NCI-H1694 treated with DMSO at 0.1 percent for 48 hours (cell line): Measurements from ENCODE around the gene CDK5RAP2.
"Not testable (repeated sequence)": the region's sequence is repeated elsewhere in the genome, so short reads cannot be mapped to it uniquely, and the experiment has no call there.

Experiments used
- DNase-seq: peaks from one replicate; lab custom pipeline; 2025; lab: John Stamatoyannopoulos, UW

CDK5RAP2 gene

DNA sequence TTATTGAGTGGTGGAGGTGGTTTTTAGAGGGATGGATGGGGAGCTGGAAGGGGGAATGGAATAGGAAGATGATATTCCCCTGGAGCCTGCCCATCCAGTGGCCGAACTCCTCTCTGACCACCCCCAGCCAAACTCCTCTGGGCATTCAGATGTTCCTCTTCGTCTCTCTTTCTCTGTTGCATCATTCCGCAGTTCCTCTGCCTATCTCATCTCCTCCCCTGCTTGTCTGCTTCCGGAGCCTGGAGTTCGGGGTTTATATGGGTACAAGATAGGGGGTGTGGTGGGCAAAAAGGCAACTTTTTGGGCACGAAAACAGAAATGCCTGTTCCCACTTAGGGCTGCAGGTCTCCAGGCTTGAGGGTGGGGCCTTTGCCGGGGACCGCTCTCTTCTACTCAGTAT lies 12.2 kb upstream of the CDK5RAP2 start:
- DNase-seq: no peak

DNA sequence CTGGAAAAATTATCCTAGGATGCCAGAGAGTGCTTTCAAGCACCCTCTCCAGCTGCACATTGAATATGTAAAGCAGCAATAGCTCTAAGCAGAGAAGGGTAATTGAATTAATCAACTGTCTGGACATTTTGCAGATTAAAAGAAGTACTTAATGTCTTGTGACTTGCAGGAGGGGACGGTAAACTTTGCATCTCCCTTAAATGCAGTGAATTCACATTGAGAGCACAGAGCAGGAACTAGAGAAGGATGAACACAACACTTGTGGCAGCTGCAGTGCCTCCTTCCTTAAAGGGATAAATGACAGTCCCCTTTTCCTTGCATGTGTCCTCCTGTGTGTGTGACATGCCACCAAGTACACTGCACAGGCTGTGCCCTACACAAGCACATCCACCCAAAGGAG lies 7.4 kb upstream of the CDK5RAP2 start:
- no peak for DNase-seq

GRCh38 chr9:120583958-120584369 lies 4.0 kb upstream of the CDK5RAP2 start:
- peak; percentile 48 for DNase-seq

DNA sequence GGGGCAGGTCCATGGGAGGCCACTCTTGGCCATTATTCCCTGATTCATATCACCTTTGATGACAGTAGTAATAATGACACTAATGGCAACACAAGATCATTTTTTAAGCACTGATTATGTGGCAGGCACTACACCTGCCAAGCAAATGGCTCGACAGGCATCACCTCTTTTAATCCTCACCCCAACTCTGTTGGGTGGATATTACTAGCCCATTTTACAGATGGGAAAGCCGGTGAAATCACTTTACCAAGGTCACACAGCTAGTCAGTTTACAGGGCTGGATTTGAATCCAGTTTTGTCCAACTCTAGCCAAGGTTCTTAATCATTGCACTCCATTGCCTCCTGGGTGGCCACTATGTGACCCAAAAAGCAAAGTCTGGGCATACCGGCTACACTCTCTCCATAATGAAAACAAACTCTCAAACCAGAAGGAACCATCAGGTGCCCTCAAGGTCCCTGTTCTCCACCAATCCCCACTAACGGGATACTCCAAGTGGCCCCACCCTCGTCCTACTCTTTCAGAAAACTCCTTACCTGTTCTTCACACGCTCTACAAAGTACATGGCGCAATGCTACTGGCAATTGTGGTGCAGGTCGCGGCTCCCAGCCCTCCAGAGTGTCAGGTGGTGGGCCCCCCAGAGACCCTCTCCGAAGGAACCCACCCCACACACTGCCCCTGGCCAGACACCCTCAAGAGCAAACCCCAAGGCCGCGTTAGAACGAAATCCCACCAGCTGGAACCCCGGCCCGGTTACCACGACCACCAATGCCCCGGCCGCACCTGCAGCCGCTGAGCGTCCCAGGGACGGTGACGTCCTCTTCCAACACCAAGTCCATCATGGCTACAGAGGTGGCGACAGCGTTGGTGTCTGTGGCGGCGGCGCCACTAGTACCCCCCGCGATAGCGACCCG lies 572 bp downstream of the CDK5RAP2 start:
- peak; percentile 24 for DNase-seq

- DNase-seq: no peak
Observed at GRCh38 chr9:120574473-120574872, 5.5 kb downstream of the CDK5RAP2 start.

- DNase-seq: no peak
Observed at GRCh38 chr9:120572472-120572871, 7.5 kb downstream of the CDK5RAP2 start.

DNA sequence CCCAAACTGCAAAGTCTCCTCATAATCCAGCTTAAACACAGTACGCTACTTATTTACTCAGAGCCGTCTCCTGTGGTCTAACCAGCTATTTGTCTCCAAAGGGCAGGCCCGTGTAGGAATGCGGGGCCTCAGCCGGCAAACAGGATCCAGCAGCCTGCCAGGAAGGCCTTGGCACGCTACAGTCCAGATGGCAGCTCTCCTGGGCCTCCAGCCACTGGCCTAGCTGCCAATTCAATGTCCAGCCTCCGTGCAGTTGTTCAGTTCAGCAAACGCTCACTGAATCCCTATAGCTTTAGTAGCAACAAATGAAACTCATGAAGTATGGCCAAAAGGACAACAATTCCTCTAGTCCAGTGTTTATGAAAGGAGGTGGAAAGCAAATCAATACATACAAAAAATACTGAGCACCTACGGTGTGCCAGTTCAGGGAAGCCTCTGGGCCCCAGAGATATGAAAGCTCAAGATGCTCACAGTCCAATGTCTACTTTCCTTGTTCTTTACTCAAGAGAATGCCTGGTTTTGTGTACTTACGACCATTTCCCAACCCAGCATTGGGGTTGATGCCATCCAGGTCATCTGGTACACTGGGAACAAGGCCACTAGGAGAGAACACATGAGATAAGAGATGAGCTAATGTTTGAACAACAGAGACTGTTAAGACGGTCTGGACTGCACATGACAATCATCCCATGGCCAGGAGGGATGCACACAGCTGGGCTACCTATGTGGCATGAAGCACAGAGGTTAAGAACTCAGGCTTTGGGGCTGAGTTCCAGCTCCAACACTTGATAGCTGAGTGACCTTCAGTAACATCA lies 8.3 kb downstream of the CDK5RAP2 start:
- DNase-seq: no peak

DNA sequence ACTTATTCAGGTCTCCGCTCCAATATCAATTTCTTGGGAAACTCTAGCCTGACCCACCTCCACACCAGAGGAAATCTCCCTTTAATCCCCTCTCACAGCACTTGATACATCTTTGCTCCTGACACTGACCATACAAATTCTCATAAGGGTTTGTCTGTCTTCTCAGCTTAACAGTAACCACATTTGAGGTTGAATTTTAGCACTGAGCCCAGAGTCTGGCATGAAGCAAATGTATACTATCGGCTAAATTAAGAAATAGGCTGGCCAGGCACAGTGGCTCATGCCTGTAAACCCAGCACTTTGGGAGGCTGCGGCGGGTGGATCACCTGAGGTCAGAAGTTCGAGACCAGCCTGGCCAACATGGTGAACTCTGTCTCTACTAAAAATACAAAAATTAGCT lies 9.7 kb downstream of the CDK5RAP2 start:
- DNase-seq: no peak

DNA sequence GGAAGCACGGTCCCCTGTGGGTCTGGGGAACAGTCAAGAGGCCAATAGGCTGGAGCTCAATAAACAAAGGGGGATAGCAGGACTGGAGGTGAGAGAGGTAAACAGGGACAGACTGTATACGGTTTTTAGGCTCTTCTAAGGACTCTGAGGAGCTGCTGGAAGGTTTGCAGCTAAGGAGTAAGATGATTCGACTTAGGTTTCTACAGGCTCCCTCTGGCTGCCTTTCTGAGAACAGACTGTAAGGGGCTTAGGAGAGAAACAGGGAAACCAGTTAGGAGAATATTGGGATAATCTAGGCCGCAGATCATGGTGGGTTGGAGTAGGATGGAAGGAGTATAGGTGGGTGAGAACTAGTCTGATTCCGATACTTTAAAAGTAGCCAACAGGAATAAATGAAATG lies 10.4 kb downstream of the CDK5RAP2 start:
- DNase-seq: no peak

DNA sequence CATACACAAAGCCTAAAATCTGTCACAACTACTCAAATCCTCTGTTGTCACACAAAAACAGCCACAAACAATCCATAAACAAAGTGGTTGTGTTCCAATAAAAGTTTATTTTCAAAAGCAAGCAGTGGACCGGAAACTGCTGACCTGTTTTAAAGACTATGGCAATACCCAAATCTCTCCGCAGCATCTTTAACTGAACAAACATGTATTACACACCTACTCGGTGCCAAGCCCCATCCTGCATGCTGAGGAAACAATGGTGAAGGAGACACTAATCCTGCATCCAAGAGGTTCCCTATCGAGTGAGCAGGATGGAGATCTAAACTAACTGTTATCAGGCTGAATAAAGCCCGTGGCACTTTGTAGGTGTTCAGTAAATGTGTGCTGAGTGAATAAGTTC lies 11.2 kb downstream of the CDK5RAP2 start:
- DNase-seq: no peak

- no peak for DNase-seq
Observed at GRCh38 chr9:120567874-120568273, 12.1 kb downstream of the CDK5RAP2 start.

DNA sequence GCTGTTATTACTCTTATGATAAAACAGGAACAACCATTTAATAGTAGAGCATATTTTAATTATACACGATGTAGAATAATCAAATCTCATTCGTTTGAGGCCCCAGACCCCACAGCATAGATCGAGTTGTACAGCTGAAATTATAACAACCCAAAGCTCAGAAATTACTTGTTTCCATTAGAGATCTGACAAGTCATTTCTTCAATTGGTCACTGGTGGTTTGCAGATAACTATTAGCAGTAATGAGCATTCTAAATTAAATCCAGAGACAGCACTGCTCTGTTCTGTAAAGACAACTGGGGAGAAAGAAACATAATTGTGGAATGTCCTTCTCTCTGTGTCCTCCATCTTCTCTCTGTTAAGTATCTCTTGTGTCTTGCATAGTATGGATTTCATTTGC lies 12.9 kb downstream of the CDK5RAP2 start:
- DNase-seq: no peak

GRCh38 chr9:120564589-120564988 lies 15.4 kb downstream of the CDK5RAP2 start:
- no peak for DNase-seq

GRCh38 chr9:120562861-120563443 lies 17.0 kb downstream of the CDK5RAP2 start:
- no peak for DNase-seq

DNA sequence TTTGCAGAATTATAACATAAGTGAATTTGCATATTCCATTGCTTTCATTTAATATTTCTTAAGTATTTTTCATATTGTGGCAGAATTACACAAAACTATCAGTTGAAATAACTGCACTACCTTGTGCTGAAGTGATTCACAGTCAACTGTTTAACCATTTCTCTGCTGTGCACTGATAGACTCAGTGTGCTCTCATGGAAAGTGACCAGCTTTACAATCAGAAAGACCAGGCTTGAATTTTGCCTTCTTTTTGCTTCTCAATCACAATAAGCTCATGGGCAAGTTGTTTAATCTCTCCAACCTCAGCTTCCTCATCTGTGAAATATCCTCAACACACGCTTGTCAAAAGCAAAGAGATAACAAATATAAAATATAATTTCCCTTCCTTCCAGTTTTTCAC lies 18.3 kb downstream of the CDK5RAP2 start:
- no peak for DNase-seq

DNA sequence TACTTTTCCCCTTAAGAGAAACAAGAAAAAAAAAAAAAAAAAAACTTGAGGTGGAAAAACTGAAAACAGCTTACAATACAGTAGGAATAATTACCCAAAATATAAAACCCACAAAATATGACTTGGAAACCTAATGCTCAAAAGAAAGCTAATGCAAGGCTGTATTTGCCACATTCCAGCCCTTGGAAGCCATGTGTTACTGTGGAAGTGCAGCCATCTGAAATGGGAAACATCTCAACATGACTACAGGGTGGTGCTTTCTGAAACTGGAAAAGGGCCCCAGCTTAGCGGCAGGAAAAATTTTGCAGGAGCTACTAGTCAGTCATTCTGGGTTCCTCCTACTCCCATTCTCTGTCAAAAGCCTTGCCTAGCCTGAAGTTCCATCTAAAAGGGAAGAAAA lies 20.4 kb downstream of the CDK5RAP2 start:
- no peak for DNase-seq

GRCh38 chr9:120558454-120558853 lies 21.5 kb downstream of the CDK5RAP2 start:
- DNase-seq: no peak

DNA sequence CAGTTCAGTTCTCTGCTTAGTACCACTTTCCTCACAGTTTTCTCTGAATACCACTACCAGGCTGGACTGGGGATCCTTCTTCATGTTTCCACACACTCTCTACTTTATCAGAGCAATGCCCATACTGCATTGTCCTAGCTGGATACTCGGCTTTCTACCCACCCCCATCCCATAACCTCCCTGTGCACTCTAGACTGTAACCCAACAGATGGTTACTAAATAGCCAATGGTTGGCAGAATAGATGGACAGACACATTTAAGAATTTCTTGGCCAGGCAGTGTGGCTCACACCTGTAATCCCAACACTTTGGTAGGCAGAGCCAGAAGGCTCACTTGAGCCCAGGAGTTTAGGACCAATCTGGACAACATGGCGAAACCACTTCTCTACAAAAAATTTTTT lies 22.8 kb downstream of the CDK5RAP2 start:
- DNase-seq: no peak

DNA sequence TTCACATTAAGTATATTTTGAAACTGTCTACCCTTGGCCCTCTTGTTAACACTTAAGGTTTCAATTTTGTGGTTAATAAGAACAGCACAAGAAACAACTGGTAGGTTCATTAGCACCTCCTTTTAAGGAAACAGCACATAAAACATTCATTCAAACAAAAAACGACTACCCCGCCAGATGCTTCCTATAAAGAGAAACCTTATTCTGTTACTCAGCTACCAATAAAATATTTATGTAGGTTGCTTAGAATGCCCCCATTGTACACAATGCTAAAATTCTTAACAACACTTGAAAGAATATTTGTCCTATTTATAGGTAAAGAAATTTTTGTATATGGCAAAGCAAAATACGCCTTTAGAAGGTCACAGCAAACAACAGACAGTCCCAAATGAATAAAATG lies 23.2 kb downstream of the CDK5RAP2 start:
- DNase-seq: no peak

GRCh38 chr9:120555839-120556238 lies 24.1 kb downstream of the CDK5RAP2 start:
- DNase-seq: peak; percentile 2

GRCh38 chr9:120552210-120552704 lies 27.7 kb downstream of the CDK5RAP2 start:
- not testable (repeated sequence) for DNase-seq

- no peak for DNase-seq
Observed at GRCh38 chr9:120545701-120546550, 34.0 kb downstream of the CDK5RAP2 start.
